GM12878 (cell line): ENCODE measurements around the gene DLEC1. TPM values are rescaled to one million over a fixed set of nuclear protein-coding genes. Genes with fewer than 3 reads are reported as not detected.

Experiments
- ATAC-seq: fragments of 200-7000 bp; cut with Tn5 transposase; 3 replicates; pipeline ENCODE4 v1.9.1; 2020; ENCODE audit warnings: mild to moderate bottlenecking, moderate library complexity
- BruUV-seq: library from RNA; stranded (reverse); fragments of 400-500 nt; replicated peaks from 2 replicates; lab custom pipeline; 2021; lab: Mats Ljungman, UMichigan
- CTCF ChIA-PET: fragments of 300-600 bp; sonication (Branson Sonifier 250); formaldehyde crosslinking; extraction: SDS; loops from one replicate; lab custom pipeline; 2021; ENCODE audit warnings: inconsistent platforms; lab: Yijun Ruan, JAX
- POLR2A ChIA-PET: fragments of 350-600 bp; formaldehyde crosslinking; extraction: SDS; loops from one replicate; lab custom pipeline; 2021; ENCODE audit warnings: inconsistent platforms; lab: Charles Lee
- RAD21 ChIA-PET: fragments of 300-600 bp; sonication (Branson Sonifier 250); formaldehyde crosslinking; loops from one replicate; lab custom pipeline; 2023; ENCODE audit warnings: antibody characterized with exemption; ENCODE audit not compliant: unreplicated experiment; lab: Charles Lee
- SMC1A ChIA-PET: fragments of 300-600 bp; sonication (Branson Sonifier 250); formaldehyde crosslinking; loops from one replicate; lab custom pipeline; 2023; ENCODE audit not compliant: unreplicated experiment, uncharacterized antibody; lab: Charles Lee
- DNase-seq: peaks from one replicate; pipeline ENCODE4 v3.0.0-alpha.2; 2011; ENCODE audit warnings: low read depth, low spot score
- FAIRE-seq: peaks from 3 replicates; lab custom pipeline; 2011; peaks lifted over from hg19 to GRCh38; lab: Jason Lieb, UNC
- H2AFZ ChIP-seq: 2 replicates; pipeline ENCODE4 v1.6.0; 2011; ENCODE audit warnings: low read depth, low read length, control low read depth; ENCODE audit not compliant: control insufficient read depth
- H3K27ac ChIP-seq: 2 replicates; pipeline ENCODE4 v1.5.1; 2011; ENCODE audit warnings: control low read depth; ENCODE audit not compliant: control insufficient read depth, insufficient read depth
- H3K27me3 ChIP-seq, 2 experiments: replicated peaks in 1 of 2; 2 replicates each; pipeline versions ENCODE4 v1.6.0 to v1.6.1; 2011; ENCODE audit warnings: low read length in 1 of 2; ENCODE audit not compliant: control insufficient read depth in 2 of 2, insufficient read depth in 2 of 2
- H3K36me3 ChIP-seq, 2 experiments: 2 replicates each; pipeline ENCODE4 v1.5.1; 2011; ENCODE audit warnings: low read length in 1 of 2; ENCODE audit not compliant: control insufficient read depth in 2 of 2, insufficient read depth in 2 of 2
- H3K4me1 ChIP-seq: 2 replicates; pipeline ENCODE4 v1.6.1; 2011; ENCODE audit warnings: mild to moderate bottlenecking, low read length, moderate library complexity, mixed read lengths; ENCODE audit not compliant: control insufficient read depth, insufficient read depth
- H3K4me2 ChIP-seq: 2 replicates; pipeline ENCODE4 v1.6.0; 2011; ENCODE audit warnings: control low read depth; ENCODE audit not compliant: control insufficient read depth, insufficient read depth
- H3K4me3 ChIP-seq: fragments of 200-600 bp; sonication (generic); 2 replicates; pipeline ENCODE4 v1.5.1; 2016
- H3K79me2 ChIP-seq: 2 replicates; pipeline ENCODE4 v1.6.0; 2011; ENCODE audit warnings: low read length; ENCODE audit not compliant: control insufficient read depth, insufficient read depth
- H3K9ac ChIP-seq: 2 replicates; pipeline ENCODE4 v1.8.0; 2011; ENCODE audit warnings: low read length, control low read depth, mixed read lengths; ENCODE audit not compliant: control insufficient read depth, insufficient read depth
- H3K9me3 ChIP-seq: replicated peaks from 3 replicates; pipeline ENCODE4 v1.5.1; 2011; ENCODE audit warnings: mild to moderate bottlenecking, low read length; ENCODE audit not compliant: control insufficient read depth, insufficient read depth
- H4K20me1 ChIP-seq: 2 replicates; pipeline ENCODE4 v1.6.0; 2011; ENCODE audit not compliant: control insufficient read depth, insufficient read depth
- CEBPB ChIP-seq, 2 experiments: fragments of 150-350 bp in 1 of 2; IDR thresholded peaks; 2 replicates each; pipeline ENCODE4 v1.6.1; 2012 to 2014; ENCODE audit warnings: low read depth in 2 of 2, low read length in 2 of 2, borderline replicate concordance in 1 of 2, inconsistent platforms in 1 of 2
- ETV6 ChIP-seq, 2 experiments: fragments of 450-650 bp in 1 of 2; IDR thresholded peaks in 1 of 2; conservative IDR thresholded peaks in 1 of 2; 2 replicates each; pipeline ENCODE4 v1.6.1; 2014; ENCODE audit warnings: antibody characterized with exemption in 1 of 2, borderline replicate concordance in 1 of 2, low read depth in 1 of 2, mild to moderate bottlenecking in 1 of 2, moderate library complexity in 1 of 2
- MEF2B ChIP-seq: fragments of 450-650 bp; IDR thresholded peaks from 2 replicates; pipeline ENCODE4 v1.6.1; 2018; ENCODE audit warnings: mild to moderate bottlenecking, moderate library complexity; ENCODE audit not compliant: partially characterized antibody, poor library complexity, severe bottlenecking
- NFYB ChIP-seq: IDR thresholded peaks from 2 replicates; pipeline ENCODE4 v1.6.1; 2011; ENCODE audit warnings: low read depth, mild to moderate bottlenecking, low read length, improper control_type of control experiment, moderate library complexity; ENCODE audit not compliant: insufficient read depth
- NR2C1 ChIP-seq: fragments of 450-650 bp; IDR thresholded peaks from 2 replicates; pipeline ENCODE4 v1.6.1; 2017; ENCODE audit warnings: antibody characterized with exemption, mild to moderate bottlenecking, moderate library complexity
- RAD21 ChIP-seq: IDR thresholded peaks from 2 replicates; pipeline ENCODE4 v1.6.1; 2011; ENCODE audit warnings: mild to moderate bottlenecking, low read depth, low read length, moderate library complexity; ENCODE audit not compliant: insufficient read depth
- RAD51 ChIP-seq: fragments of 450-650 bp; IDR thresholded peaks from 2 replicates; pipeline ENCODE4 v1.6.1; 2016; ENCODE audit warnings: moderate library complexity, mild to moderate bottlenecking, inconsistent platforms
- RB1 ChIP-seq: fragments of 450-650 bp; formaldehyde crosslinking; IDR thresholded peaks from 2 replicates; pipeline ENCODE4 v1.6.1; 2017; ENCODE audit warnings: mild to moderate bottlenecking, borderline replicate concordance
- WGBS: methylation state at CpG from one replicate; pipeline ENCODE4 v1.1.6; 2016; ENCODE audit warnings: low lambda C conversion rate; ENCODE audit not compliant: insufficient replicate concordance, insufficient coverage; ENCODE audit errors: missing lambda C conversion rate; 5-methylcytosine and 5-hydroxymethylcytosine counted together
- in situ Hi-C: fragments of 300-500 bp; cut with MboI; formaldehyde crosslinking; loops from 9 replicates; pipeline ENCODE4 v1.14.3; 2018; ENCODE audit warnings: mixed read lengths
- intact Hi-C: fragments of 100-400 bp; cut with micrococcal nuclease; formaldehyde crosslinking; loops from one replicate; pipeline ENCODE4 v1.14.2; 2022; ENCODE audit not compliant: unreplicated experiment
- polyA plus RNA-seq, 11 experiments: library from polyadenylated mRNA; depleted of rRNA in 4 of 11; unstranded in 6 of 11; stranded (reverse) in 5 of 11; fragments of >200 nt; fragmentation: Nextera tagmentation in 4 of 11; fragmentation: Illumina TruSeq in 1 of 11; extraction: Ambion mirVana in 4 of 11; extraction: Trizol in 1 of 11; gene quantifications; 1 replicate in 1 of 11; 2 replicates in 10 of 11; pipeline versions ENCODE4 v1.2.1 to v1.2.3, GENCODE V29; 2011 to 2016; ENCODE audit warnings: inconsistent platforms in 2 of 11, missing spikeins in 2 of 11, low read depth in 1 of 11
- total RNA-seq, 4 experiments: library from RNA; depleted of rRNA in 3 of 4; stranded (reverse); fragments of >200 nt in 3 of 4; fragmentation: Illumina TruSeq in 1 of 4; extraction: Trizol in 1 of 4; gene quantifications; 2 replicates each; pipeline versions ENCODE4 v1.2.1 to v1.2.3, GENCODE V29; 2013 to 2021
- TF ChIP-seq, protein P1 (sequence below): IDR thresholded peaks from 2 replicates; pipeline ENCODE4 v1.6.1; 2012; ENCODE audit warnings: low read depth, low read length, improper control_type of control experiment
- TF ChIP-seq, protein P2 (sequence below): IDR thresholded peaks from 2 replicates; pipeline ENCODE4 v1.6.1; 2012; ENCODE audit warnings: low read length, inconsistent platforms
- TF ChIP-seq, protein P3 (sequence below): IDR thresholded peaks from 2 replicates; pipeline ENCODE4 v1.6.1; 2011; ENCODE audit warnings: mild to moderate bottlenecking, low read depth, low read length, moderate library complexity; ENCODE audit not compliant: insufficient replicate concordance

The DLEC1 gene
- total and polyA plus RNA-seq, 10 of the 15 experiments (the other 5 are each of a cell fraction or from before 2014, with no cell fraction given): 0.03 to 0.29 (median 0.07) TPM; not detected in 3

DNA sequence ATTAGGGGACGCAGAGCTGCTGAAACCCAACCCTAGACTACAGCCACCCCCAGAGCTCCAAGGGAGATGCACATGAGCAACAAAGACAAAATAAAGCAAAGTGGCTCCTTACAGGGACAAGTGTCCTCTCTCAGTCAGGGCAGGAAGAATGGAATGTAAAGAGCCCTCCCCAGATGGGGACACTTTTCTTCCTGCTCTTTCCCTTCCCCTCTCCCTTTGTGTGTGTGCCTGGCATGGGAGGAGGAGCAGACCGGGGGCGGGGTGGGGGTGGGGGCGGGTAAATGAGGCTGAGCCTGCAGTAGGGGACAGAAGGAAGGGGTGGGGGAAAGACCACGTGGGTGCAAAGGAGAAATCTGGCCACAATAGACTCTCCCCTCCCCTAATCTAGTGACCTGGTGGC lies 60.5 kb downstream of the DLEC1 start (continued):
- TF ChIP-seq, protein P1, sequence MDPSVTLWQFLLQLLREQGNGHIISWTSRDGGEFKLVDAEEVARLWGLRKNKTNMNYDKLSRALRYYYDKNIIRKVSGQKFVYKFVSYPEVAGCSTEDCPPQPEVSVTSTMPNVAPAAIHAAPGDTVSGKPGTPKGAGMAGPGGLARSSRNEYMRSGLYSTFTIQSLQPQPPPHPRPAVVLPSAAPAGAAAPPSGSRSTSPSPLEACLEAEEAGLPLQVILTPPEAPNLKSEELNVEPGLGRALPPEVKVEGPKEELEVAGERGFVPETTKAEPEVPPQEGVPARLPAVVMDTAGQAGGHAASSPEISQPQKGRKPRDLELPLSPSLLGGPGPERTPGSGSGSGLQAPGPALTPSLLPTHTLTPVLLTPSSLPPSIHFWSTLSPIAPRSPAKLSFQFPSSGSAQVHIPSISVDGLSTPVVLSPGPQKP: no peak
- TF ChIP-seq CEBPB (IDR thresholded peaks at IDR 0.05; ENCODE audit: borderline replicate concordance in 1 of 2, low read depth in 2 of 2, low read length in 2 of 2): no peak
- no peak for TF ChIP-seq NFYB
- no peak for TF ChIP-seq ETV6 (conservative IDR thresholded peaks at IDR 0.05 in 1 of 2, IDR thresholded peaks at IDR 0.05 in 1 of 2; ENCODE audit: borderline replicate concordance in 1 of 2, low read depth in 1 of 2)
- no peak for TF ChIP-seq RAD21
- no peak for TF ChIP-seq MEF2B
- TF ChIP-seq, protein P2, sequence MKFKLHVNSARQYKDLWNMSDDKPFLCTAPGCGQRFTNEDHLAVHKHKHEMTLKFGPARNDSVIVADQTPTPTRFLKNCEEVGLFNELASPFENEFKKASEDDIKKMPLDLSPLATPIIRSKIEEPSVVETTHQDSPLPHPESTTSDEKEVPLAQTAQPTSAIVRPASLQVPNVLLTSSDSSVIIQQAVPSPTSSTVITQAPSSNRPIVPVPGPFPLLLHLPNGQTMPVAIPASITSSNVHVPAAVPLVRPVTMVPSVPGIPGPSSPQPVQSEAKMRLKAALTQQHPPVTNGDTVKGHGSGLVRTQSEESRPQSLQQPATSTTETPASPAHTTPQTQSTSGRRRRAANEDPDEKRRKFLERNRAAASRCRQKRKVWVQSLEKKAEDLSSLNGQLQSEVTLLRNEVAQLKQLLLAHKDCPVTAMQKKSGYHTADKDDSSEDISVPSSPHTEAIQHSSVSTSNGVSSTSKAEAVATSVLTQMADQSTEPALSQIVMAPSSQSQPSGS: no peak
- TF ChIP-seq RAD51: no peak
- no peak for TF ChIP-seq NR2C1

DNA sequence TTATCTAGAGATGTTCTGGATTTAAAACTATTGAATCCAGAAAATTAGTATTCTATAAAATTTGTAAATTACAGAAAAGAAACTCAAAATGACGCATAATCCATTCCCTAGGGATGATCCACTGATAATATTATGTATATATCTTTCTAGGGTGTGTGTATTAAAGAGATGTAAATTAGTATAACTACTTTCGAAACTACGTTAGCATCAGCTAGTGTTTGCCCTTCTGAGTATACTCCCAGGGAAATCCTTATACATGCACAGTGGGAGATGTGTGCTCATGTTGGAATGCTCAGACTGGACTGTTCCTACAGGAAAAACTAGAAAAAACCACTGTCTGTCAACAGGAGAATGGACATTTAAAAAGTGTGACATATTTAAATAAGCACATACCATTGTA lies 61.5 kb downstream of the DLEC1 start:
- Histone ChIP-seq H3K4me3 (no peak overlapping the region), H3K9me3 (no peaks in the 10 kb centered on the region; the same call in 1 of the 3 replicates), H4K20me1 (no peaks in the 10 kb centered on the region), H3K27me3 (no peaks in the 10 kb centered on the region; a peak in 1 of 4 replicates), H3K9ac (no peak overlapping the region), H2AFZ (no peak overlapping the region), H3K4me2 (no peak overlapping the region), H3K4me1 (no peaks in the 10 kb centered on the region), H3K79me2 (no peaks in the 10 kb centered on the region), H3K36me3 (no peaks in the 10 kb centered on the region), H3K27ac (no peak overlapping the region)
- ChIA-PET SMC1A (no interaction called here), RAD21 (no interaction called here), POLR2A (no interaction called here), CTCF (no interaction called here)
- FAIRE-seq (no peak), DNase-seq (no peak), ATAC-seq (no peak)
- BruUV-seq: no TSS peak
- intact Hi-C loops: no loop called here
- TF ChIP-seq, protein P3, sequence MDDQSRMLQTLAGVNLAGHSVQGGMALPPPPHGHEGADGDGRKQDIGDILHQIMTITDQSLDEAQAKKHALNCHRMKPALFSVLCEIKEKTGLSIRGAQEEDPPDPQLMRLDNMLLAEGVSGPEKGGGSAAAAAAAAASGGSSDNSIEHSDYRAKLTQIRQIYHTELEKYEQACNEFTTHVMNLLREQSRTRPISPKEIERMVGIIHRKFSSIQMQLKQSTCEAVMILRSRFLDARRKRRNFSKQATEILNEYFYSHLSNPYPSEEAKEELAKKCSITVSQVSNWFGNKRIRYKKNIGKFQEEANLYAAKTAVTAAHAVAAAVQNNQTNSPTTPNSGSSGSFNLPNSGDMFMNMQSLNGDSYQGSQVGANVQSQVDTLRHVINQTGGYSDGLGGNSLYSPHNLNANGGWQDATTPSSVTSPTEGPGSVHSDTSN: no peak
- no peak for TF ChIP-seq RB1
- TF ChIP-seq NFYB: no peak
- WGBS: 59% methylated on average over 3 of the region's 3 CpGs
- in situ Hi-C loops: no loop called here
